ENCODE data around the gene SERPINA10.

DNA sequence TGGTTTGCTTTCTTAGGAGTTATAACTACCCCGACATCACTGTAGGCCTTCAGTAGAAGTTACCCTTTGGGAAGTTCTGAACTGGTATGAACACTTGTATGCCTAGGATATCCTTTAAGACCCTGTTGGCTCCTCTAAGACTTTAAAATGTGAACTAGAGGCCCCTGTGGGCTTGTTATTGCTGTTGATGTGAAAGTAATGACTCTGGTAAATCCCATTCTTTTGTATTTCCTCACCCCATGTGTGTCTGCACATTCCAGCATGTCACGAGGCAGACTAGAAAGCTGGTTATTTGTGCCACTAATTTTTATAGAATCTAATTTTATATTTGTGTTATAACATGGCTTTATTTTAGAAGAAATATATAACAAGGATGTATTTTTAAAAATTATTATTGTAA, 48.9 kb downstream of the SERPINA10 start:
- TF ChIP-seq, protein P1, sequence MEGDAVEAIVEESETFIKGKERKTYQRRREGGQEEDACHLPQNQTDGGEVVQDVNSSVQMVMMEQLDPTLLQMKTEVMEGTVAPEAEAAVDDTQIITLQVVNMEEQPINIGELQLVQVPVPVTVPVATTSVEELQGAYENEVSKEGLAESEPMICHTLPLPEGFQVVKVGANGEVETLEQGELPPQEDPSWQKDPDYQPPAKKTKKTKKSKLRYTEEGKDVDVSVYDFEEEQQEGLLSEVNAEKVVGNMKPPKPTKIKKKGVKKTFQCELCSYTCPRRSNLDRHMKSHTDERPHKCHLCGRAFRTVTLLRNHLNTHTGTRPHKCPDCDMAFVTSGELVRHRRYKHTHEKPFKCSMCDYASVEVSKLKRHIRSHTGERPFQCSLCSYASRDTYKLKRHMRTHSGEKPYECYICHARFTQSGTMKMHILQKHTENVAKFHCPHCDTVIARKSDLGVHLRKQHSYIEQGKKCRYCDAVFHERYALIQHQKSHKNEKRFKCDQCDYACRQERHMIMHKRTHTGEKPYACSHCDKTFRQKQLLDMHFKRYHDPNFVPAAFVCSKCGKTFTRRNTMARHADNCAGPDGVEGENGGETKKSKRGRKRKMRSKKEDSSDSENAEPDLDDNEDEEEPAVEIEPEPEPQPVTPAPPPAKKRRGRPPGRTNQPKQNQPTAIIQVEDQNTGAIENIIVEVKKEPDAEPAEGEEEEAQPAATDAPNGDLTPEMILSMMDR (conservative IDR thresholded peaks at IDR 0.05; ENCODE audit: low read length) = no peak
- no peak for TF ChIP-seq EZH2phosphoT487 (IDR thresholded peaks at IDR 0.05; ENCODE audit: borderline replicate concordance)
